GM19438 (cell line): Measurements from ENCODE around the gene NXF1.
"Not testable (repeated sequence)": the region's sequence is repeated elsewhere in the genome, so short reads cannot be mapped to it uniquely, and the experiment has no call there.

Experiments used
- ATAC-seq: cut with Tn5 transposase; IDR thresholded peaks from one replicate; pipeline ENCODE4 v1.9.1; 2021; ENCODE audit warnings: low read depth; ENCODE audit not compliant: unreplicated experiment

NXF1 gene

DNA sequence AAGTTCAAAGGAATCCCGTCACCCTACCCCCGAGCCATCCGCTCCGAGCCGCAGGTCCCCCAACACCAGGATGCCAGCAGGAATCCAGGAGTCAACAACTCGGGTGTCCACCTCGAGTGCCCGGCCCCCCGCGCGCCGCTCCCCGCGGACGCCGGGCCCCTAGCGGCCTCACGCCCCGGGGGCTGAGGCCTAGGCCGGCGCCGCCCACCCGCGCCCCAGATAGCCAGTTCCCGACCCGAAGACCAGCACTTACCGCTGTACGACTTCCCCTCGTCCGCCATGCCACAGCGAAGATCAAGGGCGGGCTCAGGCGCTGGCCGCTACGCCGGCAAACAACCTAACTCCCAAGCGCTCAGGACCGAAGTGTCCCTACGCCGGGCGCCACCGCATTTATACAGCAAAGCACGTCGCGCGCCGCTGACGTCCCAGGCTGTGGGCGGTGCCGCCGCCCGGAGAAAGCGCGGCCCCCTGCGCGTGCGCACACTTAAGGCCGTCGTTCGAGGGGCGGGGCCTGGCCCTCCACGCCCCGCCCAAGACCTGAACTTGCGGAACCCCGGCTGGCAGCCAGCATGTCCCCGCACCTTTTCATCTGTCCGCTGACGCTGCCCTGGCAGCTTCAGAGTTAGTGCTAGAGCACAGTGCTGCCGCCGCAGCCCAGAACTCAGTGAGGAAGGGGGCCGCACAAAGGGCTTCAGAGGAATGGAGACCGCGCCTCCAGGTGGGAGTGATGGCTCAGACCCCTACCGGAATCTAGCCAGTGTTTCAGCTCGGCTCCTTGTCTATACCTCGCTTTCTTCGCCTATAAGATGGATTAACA is at the start of gene NXF1:
Gene NXF1, minus strand, starts transcription at position 365 of the 817 bp plus-strand sequence. Its CDS starts 84 bp downstream, at position 281.
- peak; percentile 73 for ATAC-seq

DNA sequence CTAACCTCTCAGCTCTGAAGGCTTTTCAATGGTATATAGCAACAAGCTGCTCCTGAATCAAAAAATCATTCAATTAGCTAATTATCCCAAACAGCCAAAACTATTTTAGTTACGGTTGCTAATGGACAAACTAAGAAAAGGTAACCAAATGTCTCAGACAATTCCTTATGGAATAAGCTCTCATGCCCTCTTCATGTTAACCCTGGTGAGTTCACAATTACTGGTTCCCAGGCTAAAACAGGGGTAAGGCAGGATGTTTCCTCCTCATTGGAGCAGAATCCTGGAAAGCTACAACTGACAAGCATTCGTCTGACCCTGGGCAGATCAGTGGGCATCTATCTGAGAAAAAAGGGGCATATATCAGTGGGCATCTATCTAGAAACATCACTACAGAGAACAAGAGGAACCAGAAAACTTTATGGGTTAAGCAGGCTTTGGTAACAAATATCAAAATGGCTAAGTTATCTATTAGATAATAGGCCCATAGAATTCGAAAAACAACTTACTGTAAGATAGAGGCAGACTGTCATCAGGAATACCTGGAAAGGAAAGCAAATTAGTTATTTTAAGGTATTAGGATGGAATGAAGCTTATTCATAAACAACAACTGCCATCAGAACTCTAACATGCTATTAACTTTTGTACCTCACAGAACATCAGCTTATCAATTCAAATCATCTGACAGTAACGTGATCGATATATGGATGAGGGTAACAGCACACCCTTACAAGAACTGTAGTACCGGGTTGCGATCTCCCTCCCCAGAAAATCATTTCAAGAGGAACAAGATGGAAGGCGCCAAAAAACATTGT is 49.0 kb upstream of the NXF1 start:
- no peak for ATAC-seq

DNA sequence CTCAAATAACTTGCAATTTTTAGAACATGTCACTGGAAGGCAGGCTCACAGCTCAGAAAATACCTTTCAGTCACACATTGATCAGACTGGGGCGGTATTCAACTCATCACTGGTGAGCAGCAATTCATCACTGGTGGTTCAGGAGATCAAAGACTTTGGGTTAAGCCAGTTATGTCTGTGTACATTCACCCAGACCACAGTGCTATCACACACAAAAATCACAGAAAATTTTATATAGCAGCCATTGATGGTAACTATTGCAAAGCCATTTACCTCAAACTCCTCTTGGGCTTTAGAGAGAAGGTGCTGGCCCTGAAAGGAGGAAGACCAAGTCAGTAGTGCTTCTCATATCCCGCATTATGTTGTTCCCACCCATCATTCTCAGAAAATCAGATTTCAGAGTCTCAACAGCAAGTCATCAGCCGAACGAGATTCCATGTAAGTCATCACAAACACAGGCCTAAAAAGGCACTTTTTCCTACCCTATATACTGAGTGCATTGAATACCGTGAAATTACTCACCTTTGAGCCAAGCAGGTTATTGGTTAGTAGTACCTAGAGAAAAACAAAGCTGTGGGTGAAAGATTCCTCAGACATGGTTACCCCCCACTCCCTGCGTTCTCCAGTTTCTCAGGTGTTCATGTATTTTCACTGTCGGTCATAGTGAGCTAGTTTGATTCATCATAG is 48.2 kb upstream of the NXF1 start:
- ATAC-seq = no peak

DNA sequence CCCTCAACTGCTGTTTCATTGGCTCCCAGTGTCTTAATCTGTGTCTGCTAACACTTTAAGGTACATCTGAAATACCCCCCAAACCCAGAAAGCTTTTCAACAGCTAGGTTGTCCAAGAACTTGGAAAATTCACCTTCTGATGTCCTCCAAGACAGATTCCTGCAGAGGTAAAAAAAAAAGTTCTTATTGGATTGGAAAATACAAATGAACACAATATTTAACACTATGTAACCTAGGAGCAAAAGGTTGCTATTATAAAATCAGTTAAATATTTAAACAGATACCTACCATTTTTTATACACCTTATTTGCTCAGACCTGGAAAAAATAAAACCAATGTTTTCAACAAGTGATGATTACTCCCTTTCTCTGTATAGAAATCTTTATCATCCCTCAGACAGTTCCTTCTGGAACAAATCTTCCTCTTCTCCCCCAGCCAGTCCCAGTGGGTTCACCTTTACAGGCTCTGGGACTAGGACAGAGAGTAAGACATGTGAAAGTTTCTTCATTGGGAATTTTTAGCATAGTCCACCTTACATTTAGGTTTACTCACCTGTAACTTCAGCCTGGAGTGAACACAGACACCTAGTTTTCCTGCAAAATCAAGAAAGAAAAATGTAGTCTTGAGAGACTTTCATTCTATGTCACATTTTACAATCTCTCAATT is 47.4 kb upstream of the NXF1 start:
- ATAC-seq = no peak

DNA sequence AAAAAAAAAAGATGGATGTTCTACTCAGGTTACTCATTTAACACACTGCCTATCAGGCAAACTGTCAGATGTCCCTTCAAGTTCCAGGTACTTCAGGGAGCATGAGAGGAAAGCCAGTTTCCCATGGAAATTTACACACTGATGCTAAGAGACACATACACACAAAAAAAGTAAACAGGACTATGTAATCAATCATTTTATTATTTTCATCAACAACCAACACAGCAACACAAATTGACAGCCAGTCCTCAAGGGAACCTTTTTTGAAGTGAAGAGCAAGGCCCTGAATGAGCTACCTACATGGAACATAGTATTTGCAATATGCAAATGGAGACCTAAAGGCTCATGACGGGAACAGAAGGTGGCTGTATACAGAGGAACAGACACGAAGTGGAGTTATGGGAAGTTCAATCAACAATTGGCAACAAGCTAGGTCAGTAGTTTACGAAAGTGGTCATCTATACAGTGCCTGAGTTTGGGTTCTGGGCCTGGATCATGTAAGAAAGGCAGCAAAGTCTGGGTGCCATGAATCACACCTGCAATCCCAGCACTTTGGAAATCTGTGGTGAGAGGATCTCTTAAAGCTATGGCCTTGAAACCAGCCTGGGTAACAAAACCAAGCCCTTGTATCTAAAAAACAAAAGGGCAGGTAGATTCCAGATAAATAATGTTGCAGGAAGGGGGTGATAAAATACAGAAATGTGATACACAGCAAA is 46.7 kb upstream of the NXF1 start:
- no peak for ATAC-seq

DNA sequence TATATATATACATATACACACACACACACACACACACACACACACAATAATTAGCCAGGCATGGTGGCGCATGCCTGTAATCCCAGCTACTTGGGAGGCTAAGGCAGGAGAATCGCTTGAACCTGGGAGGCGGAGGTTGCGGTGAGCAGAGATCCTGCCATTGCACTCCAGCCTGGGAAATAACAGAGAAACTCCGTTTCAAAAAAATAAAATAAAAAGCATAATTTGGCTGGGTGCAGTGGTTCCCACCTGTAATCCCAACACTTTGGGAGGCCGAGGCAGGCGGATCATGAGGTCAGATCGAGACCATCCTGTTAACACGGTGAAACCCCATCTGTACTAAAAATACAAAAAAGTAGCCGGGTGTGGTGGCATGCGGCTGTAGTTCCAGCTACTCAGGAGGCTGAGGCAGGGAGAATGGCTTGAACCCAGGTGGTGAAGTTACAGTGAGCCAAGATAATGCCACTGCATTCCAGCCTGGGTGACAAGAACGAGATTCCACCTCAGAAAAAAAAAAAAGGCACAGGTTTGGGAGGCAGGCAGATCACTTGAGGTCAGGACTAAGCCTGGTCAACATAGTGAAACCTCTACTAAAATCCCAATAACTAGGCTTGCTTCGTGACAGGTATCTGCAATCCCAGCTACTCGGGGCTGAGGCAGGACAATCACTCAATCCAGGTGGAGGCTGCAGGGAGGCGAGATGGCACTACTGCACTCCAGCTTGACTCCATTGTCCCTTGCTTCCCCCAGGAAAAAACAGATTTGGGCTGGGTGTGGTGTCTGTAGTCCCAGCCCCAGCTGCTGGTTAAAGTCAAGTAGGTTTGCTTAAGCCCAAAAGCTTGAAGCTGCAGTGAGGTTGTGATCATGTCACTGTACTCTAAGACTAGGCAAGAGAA is 45.9 kb upstream of the NXF1 start:
- no peak for ATAC-seq

DNA sequence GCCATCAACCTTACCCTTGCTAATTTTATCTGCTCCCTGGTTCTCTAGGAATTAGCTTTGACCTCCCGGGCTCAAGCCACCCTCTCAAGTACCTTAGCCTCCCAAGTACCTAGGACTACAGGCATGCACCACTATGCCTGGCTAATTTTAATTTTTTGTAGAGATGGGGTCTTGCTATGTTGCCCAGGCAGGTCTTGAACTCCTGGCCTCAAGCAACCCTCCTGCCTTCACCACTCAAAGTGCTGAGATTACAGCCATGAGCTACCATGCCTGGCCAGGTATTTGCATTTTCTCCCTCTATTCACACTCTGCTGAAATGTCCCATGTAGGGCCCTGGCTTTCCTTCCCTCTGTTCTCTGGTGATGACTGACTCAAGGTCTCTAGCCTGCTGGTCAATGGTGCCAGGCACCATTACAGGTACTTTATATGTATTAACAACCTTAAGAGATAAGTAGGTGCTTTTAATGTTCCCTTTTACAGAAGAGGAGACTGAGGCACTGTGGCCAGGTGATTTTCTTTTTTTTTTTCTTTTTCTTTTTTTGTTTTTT is 42.6 kb upstream of the NXF1 start:
- ATAC-seq = no peak

DNA sequence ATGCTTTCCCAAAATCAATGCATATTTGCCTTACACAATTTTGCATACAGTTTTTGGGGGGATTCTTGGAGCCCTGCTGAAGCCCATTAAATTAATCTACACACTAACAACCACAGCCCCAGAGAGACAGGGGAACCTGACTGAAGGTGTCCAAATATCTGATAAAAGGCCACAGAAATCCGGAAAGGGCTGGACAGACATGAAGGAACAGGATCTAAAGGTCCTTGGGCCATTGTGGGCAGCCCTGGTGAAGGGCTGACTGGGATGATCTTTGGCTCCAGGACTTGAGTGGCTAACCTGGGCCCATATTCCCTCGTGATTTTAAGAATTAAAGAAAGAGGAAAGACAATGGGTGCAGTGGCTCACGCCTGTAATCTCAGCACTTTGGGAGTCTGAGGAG is 40.9 kb upstream of the NXF1 start:
- no peak for ATAC-seq

DNA sequence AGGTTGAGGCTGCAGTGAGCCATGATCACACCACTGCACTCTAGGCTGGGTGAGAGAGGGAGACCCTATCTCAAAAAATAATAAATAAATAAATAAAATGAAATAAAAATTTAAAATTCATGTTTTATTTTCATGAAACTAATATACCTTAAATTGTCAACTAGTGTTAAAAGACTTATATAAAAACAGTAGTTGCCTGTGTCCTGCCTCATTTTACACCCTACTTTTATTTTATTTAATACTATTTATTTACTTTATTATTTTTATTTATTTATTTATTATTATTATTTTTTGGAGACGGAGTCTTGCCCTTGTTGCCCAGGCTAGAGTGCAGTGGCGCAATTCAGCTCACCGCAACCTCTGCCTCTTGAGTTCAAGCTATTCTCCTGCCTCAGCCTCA is 38.9 kb upstream of the NXF1 start:
- ATAC-seq = no peak

DNA sequence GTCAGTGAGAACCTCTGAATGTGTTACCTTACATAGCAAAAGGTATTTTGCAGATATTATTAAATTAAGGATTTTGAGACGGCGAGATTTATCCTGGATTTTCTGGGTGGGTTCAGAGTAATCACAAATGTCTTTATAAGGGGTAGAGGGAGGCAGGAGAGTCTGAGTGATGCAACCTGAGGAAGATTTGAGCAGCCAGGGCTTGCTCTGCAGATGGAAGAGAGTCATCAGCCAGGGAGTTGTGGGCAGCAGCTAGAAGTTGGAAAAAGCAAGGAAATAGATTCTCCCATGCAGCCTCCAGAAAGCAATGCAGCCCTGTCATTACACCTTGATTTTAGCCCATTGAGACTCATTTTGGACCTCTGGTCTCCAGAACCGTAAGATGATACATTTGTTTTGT is 38.2 kb upstream of the NXF1 start:
- no peak for ATAC-seq

DNA sequence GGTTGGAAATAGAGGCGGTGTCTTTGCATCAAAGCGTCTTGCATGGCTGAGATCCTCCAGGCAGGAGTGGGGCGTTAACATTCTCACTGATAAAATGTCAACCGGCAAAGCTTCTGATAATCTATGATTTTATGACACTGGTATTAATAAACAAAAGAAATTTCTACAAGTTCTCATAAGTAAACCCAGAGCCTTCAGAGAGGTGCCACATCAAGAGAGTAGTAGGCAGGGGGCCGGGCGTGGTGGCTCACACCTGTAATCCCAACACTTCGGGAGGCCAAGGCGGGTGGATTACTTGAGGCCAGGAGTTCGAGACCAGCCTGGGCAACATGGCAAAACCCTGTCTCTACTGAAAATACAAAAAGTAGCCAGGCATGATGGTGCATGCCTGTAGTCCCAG is 37.7 kb upstream of the NXF1 start:
- ATAC-seq = not testable (repeated sequence)

DNA sequence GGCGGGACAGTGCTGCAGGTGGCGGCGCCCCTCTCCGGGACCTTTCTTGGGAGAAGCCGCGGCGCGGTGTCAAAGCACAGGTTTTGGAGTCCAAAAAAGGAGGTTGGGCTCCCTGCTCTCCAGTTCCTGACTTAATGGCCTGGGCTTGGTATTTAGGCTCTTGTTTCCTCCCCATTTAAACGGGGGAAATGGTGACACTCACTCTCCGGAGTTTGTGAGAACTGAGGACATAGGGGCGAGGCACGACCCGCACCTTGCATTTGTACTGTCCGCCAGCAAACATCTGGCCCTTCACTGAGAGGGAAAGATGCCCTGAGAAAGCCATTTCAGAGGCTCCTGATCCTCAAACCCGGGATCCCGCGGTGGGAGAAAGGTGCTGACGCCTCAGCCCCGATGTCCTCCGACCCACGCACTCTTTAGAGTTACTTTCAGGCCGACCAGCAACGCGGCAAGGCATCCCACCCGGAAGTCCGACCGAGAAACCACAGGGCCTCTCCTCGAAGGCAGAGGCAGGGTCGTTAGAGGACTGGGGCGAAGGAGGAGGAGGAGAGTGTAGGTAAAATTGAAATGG is 37.0 kb upstream of the NXF1 start:
- no peak for ATAC-seq

DNA sequence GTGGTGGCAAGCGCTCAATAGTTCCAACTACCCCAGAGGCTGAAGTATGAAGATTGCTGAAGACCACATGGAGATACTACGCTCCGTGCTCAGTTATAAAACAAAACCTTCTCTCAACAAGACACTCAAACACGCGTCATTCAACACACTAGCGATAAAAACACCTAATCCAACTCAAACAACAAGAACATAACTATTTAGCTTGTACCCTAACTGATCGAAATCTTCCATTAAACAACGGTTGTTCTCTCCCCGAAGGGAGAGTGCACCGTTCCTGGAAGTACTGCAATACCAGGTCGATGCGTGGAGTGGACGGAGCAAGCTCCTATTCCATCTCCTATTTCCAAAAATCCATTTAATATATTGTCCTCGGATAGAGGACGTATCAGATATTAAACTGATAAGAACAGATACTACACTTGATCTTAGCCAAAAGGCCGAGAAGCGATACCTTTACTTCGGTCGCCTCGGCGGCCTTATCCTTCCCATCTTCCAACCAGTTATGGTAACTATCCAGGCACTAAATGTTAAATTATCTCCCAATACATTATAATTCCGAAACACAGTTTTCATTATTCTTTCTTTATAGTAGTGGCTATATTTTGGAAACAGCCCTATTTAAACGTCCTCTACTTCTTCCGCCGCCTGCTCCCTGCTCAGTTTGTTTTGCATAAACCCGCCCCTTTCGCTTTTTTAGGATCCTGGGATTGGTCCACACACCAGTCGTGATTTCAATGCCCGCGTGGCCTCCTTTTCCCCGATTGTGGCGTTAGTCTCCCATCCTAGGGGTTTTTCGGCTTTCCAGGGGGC is 36.3 kb upstream of the NXF1 start:
- peak; percentile 48 for ATAC-seq

DNA sequence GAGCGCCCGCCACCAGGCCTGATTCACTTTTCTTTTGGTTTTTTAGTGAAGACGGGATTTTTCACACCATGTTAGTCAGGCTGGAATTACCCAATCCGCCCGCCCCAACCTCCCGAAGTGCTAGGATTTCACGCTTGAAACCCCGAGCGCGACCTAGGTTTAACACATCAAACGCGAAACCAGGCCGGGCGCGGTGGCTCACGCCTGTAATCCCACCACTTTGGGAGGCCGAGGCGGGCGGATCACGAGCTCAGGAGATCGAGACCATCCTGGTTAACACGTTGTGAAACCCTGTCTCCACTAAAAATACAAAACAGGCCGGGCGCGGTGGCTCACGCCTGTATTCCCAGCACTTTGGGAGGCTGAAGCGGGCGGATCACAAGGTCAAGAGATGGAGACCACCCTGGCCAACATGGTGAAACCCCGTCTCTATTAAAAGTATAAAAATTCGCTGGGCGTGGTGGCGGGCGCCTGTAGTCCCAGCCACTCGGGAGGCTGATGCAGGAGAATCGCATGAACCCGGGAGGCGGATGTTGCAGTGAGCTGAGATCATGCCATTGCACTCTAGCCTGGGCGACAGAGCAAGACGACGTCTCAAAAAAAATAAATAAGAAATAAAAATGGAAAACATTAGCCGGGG is 35.6 kb upstream of the NXF1 start:
- not testable (repeated sequence) for ATAC-seq

DNA sequence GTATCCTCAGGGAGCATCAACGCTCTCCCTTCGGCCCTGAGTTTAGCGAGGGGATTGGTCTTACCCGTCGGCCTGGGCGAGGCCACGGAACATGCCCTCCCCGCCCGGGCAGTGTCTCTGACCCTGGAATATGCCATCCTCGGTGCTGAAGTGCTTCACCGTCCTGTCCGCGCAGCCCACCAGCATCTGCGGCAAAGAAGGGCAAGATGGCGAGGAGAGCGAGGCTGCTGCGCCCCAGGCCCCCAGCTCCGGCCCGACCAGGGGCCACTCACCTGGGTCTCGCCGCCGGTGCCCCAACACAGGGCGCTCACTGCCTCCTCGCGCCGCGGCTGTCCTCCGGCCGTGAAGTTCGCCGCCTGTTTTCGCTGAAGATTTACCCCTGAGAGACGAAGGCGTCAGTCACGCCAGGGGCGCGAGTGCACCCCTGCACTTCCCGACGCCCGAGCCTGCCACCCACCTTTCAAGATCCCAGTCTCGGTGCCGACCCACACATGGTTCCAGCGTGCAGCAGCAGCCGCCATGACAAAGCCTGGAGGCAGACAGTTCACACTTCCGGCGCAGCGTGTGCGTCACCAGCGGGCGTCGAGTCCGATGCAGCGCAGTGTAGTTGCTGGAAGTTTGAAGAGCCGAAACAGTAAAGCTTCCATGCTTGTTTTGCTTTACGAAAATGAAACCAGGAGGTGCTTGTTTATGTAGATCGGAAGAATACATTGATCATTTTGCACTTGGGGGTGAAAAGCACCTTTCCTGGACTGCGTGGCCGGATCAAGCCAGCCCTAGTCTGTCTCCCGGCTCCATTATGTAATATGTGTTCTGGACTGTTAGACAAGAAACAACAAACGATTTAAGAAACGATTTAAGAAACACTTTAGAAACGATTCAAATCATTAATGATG is 34.1 kb upstream of the NXF1 start, which contains the start of gene WDR74:
Gene WDR74, minus strand, starts transcription at position 541 of the 896 bp plus-strand sequence. Its CDS starts 20 bp downstream, at position 521.
- peak; percentile 47 for ATAC-seq

DNA sequence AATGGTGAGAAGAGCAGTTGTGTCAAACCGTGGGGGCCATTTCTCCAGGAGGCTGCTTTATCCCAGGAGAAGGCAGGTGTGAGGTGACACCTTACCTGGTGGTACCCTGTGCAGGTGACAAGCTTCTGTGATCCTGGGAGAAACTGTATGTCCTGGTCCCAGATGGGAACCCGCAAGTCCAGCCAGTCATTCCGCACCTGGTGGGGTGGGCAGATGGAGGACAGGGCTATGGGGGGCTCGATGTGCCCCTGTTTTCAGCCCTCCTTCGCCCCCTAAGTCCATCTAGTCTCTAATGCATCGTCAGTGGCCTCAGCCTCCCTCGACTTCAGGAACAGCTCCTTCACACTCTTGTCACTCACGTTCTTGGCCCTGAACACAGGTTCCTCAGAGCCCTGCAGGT is 30.1 kb upstream of the NXF1 start:
- no peak for ATAC-seq
